Camera-type eye (tissue), 1 donor: ENCODE measurements around the gene SECISBP2. TPM values are rescaled to one million over a fixed set of nuclear protein-coding genes. Genes with fewer than 3 reads are reported as not detected.

Source experiments
- total RNA-seq: library from RNA; depleted of rRNA; stranded (reverse); fragments of >200 nt; gene quantifications from one replicate; pipeline ENCODE4 v1.2.3, GENCODE V29; 2014

SECISBP2 gene
- total RNA-seq, result 98.0 TPM

GRCh38 chr9:89318123-89319014, at the start of gene SECISBP2:
SECISBP2 (plus strand) TSS chr9:89318500; CDS start chr9:89318577, 77 bp downstream.

GRCh38 chr9:89310475-89311345, 7.6 kb upstream of the SECISBP2 start, which contains the start of gene CKS2:
CKS2 (plus strand) TSS chr9:89311195; CDS start chr9:89311293, 98 bp downstream.

Other genes starting within 250 kb of the SECISBP2 start
- gene SHC3, start 139.7 kb upstream of the SECISBP2 start, total RNA-seq, result 4.4 TPM
- 24.4 TPM for gene CKS2, start 7.3 kb upstream of the SECISBP2 start, total RNA-seq
- gene SEMA4D, start 179.6 kb downstream of the SECISBP2 start, total RNA-seq, result 35.8 TPM